Caco-2 (cell line): ENCODE measurements around the gene COL19A1. TPM values are rescaled to one million over a fixed set of nuclear protein-coding genes. Genes with fewer than 3 reads are reported as not detected.

Experiments
- BruUV-seq: library from RNA; stranded (reverse); fragments of 400-500 nt; replicated peaks from 2 replicates; lab custom pipeline; 2021; lab: Mats Ljungman, UMichigan
- CTCF ChIA-PET: fragments of 300-600 bp; sonication (Branson Sonifier 250); formaldehyde crosslinking; loops from one replicate; lab custom pipeline; 2022; ENCODE audit warnings: antibody characterized with exemption; lab: Charles Lee
- POLR2A ChIA-PET: fragments of 300-600 bp; sonication (Branson Sonifier 250); formaldehyde crosslinking; loops from one replicate; lab custom pipeline; 2022; ENCODE audit warnings: antibody characterized with exemption; lab: Charles Lee
- DNase-seq, 2 experiments: peaks; one replicate each; pipeline versions ENCODE4 v3.0.0 to v3.0.0-alpha.2; 2020 to 2022
- H3K27me3 ChIP-seq: replicated peaks from 2 replicates; pipeline ENCODE4 v1.6.0; 2011; ENCODE audit warnings: low read length; ENCODE audit not compliant: control insufficient read depth, insufficient read depth
- H3K36me3 ChIP-seq: 2 replicates; pipeline ENCODE4 v1.5.1; 2011; ENCODE audit warnings: low read length; ENCODE audit not compliant: control insufficient read depth, insufficient read depth
- H3K4me1 ChIP-seq: fragments of 250-450 bp; sonication (Bioruptor Pico); 2 replicates; pipeline ENCODE4 v1.5.1; 2020; ENCODE audit warnings: mild to moderate bottlenecking
- H3K4me3 ChIP-seq: 2 replicates; pipeline ENCODE4 v1.5.1; 2011; ENCODE audit warnings: low read depth, mild to moderate bottlenecking, control low read depth, low read length
- H3K9me3 ChIP-seq: fragments of 250-450 bp; sonication (Bioruptor Pico); 2 replicates; pipeline ENCODE4 v1.5.1; 2020; ENCODE audit warnings: mild to moderate bottlenecking, moderate library complexity
- H3K27ac Mint-ChIP-seq: one replicate; pipeline ENCODE4 v1.8.0; 2022; ENCODE audit warnings: mixed read lengths; ENCODE audit not compliant: unreplicated experiment
- H3K27me3 Mint-ChIP-seq: one replicate; pipeline ENCODE4 v1.8.0; 2022; ENCODE audit warnings: mixed read lengths; ENCODE audit not compliant: insufficient read depth, unreplicated experiment
- H3K36me3 Mint-ChIP-seq: one replicate; pipeline ENCODE4 v1.8.0; 2022; ENCODE audit warnings: mild to moderate bottlenecking, mixed read lengths; ENCODE audit not compliant: insufficient read depth, unreplicated experiment
- H3K4me1 Mint-ChIP-seq: one replicate; pipeline ENCODE4 v1.8.0; 2022; ENCODE audit warnings: low read depth, mixed read lengths; ENCODE audit not compliant: unreplicated experiment
- H3K4me3 Mint-ChIP-seq: one replicate; pipeline ENCODE4 v1.8.0; 2022; ENCODE audit warnings: mild to moderate bottlenecking, moderate library complexity, mixed read lengths; ENCODE audit not compliant: unreplicated experiment
- H3K9me3 Mint-ChIP-seq: one replicate; pipeline ENCODE4 v1.8.0; 2022; ENCODE audit warnings: mixed read lengths; ENCODE audit not compliant: unreplicated experiment
- intact Hi-C: fragments of 100-400 bp; cut with micrococcal nuclease; formaldehyde crosslinking; loops from one replicate; pipeline ENCODE4 v1.10.0; 2022; ENCODE audit not compliant: unreplicated experiment
- total RNA-seq: library from RNA; stranded (reverse); gene quantifications from 2 replicates; pipeline ENCODE4 v1.2.3, GENCODE V29; 2022
- TF ChIP-seq, protein P1 (sequence below), 2 experiments: fragments of 200-600 bp in 1 of 2; IDR thresholded peaks; 1 replicate in 1 of 2; 2 replicates in 1 of 2; pipeline versions ENCODE4 v1.5.1 to v1.8.0; 2011 to 2022; ENCODE audit warnings: antibody characterized with exemption in 1 of 2, control low read depth in 1 of 2, inconsistent platforms in 1 of 2, low read depth in 1 of 2, low read length in 1 of 2, mild to moderate bottlenecking in 1 of 2, moderate library complexity in 1 of 2; ENCODE audit not compliant: insufficient read depth in 1 of 2, severe bottlenecking in 1 of 2, unreplicated experiment in 1 of 2

Gene COL19A1
- total RNA-seq, 1 experiment from 2014 or later: not detected

DNA sequence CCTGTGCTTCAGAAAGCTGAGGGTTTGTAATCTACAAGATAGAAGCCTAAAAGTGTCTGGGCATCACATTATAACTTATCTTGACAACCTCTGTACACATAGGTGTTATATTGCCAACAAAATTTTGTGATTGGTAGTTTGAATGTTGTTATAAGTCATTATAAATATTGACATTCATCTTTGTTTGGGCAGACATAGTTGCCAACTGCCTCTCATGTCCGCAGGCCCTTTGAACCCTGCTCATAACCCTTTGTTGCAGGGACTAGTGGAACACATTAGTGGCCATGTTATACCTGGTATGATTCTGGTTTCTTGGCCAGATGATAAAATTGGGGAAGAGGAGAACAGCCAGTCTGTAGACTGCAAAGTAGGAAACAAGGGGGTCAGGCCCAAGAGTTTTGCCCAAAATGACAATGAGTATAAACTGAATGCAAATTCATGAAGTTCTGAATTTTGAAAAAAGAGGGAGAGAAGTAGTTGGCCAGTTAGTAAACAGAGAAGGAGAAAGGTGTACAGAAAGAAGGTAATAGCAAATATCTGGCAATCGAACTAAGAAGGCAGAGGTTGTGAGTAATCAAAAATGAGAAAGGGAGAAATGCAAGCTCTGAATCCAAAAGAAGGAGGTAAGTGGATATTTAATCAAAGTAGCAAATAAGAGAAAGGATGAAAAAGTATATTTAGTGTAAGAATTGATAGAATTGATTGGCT lies 48.0 kb upstream of the COL19A1 start:
- ChIA-PET CTCF (no interaction called here), POLR2A (no interaction called here)
- Mint-ChIP-seq H3K4me1 (peaks cover 15% of the 10 kb centered on the region), H3K27ac (no peak overlapping the region), H3K9me3 (no peaks in the 10 kb centered on the region), H3K27me3 (no peaks in the 10 kb centered on the region), H3K36me3 (no peaks in the 10 kb centered on the region), H3K4me3 (no peak overlapping the region)
- H3K4me3 ChIP-seq: no peak overlapping the region
- intact Hi-C loops: no loop called here
- peaks cover 2% of the 10 kb centered on the region; the same call in 1 of the 2 replicates for H3K4me1 ChIP-seq
- BruUV-seq: no TSS peak
- no peaks in the 10 kb centered on the region for H3K36me3 ChIP-seq
- no peaks in the 10 kb centered on the region for H3K27me3 ChIP-seq
- DNase-seq: no peak
- TF ChIP-seq, protein P1, sequence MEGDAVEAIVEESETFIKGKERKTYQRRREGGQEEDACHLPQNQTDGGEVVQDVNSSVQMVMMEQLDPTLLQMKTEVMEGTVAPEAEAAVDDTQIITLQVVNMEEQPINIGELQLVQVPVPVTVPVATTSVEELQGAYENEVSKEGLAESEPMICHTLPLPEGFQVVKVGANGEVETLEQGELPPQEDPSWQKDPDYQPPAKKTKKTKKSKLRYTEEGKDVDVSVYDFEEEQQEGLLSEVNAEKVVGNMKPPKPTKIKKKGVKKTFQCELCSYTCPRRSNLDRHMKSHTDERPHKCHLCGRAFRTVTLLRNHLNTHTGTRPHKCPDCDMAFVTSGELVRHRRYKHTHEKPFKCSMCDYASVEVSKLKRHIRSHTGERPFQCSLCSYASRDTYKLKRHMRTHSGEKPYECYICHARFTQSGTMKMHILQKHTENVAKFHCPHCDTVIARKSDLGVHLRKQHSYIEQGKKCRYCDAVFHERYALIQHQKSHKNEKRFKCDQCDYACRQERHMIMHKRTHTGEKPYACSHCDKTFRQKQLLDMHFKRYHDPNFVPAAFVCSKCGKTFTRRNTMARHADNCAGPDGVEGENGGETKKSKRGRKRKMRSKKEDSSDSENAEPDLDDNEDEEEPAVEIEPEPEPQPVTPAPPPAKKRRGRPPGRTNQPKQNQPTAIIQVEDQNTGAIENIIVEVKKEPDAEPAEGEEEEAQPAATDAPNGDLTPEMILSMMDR (IDR thresholded peaks at IDR 0.05; ENCODE audit: insufficient read depth in 1 of 2, low read depth in 1 of 2, low read length in 1 of 2, severe bottlenecking in 1 of 2, unreplicated experiment in 1 of 2): no peak
- no peaks in the 10 kb centered on the region for H3K9me3 ChIP-seq

DNA sequence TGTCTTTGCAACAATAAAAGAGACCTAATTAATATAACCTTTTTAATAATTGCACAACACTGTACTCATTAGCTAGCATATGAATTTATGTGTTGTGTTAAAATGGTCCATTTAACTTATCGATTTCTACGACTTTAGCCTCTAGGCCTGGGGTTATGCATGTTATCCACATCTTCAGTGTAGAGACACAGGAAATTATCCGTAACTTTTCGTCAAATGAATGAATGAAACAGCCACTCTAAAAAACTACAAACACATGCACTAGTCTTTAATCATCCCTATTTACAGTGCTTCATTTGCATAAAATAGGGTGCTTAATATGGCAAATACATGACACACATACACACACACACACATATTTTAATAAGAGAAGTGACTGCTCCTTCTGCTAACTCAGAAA lies 47.2 kb upstream of the COL19A1 start:
- H3K4me3 Mint-ChIP-seq: no peak overlapping the region
- POLR2A ChIA-PET: no interaction called here
- Histone ChIP-seq H3K4me1 (no peaks in the 10 kb centered on the region), H3K9me3 (no peaks in the 10 kb centered on the region), H3K36me3 (no peaks in the 10 kb centered on the region), H3K27me3 (no peaks in the 10 kb centered on the region), H3K4me3 (no peak overlapping the region)
- DNase-seq: no peak
- peaks cover 8% of the 10 kb centered on the region for H3K4me1 Mint-ChIP-seq
- no peak overlapping the region for H3K27ac Mint-ChIP-seq
- no TSS peak for BruUV-seq
- H3K27me3 Mint-ChIP-seq: no peaks in the 10 kb centered on the region
- intact Hi-C loops: no loop called here
- CTCF ChIA-PET: no interaction called here
- no peaks in the 10 kb centered on the region for H3K9me3 Mint-ChIP-seq
- H3K36me3 Mint-ChIP-seq: no peaks in the 10 kb centered on the region
- TF ChIP-seq, protein P1 (IDR thresholded peaks at IDR 0.05; ENCODE audit: insufficient read depth in 1 of 2, low read depth in 1 of 2, low read length in 1 of 2, severe bottlenecking in 1 of 2, unreplicated experiment in 1 of 2): no peak

DNA sequence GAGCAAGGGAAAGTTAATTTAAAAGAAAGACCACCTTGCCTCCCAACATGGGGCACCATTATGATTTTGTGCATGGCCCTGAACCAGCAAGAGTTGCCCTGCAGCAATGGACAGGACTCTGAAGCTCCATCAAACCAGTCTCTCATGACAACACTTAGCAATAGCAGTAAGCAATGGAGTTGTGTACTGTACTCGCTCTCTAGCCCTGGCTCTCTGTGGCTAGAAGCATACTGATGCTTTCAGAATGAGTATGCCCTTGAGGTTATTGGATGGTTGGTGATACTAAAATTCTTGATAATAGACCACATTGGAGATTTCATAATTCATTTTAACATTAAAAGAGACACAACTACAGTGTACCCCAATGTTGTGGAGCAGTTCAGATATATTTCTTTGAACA lies 46.3 kb upstream of the COL19A1 start:
- ChIA-PET CTCF (no interaction called here), POLR2A (no interaction called here)
- intact Hi-C loops: no loop called here
- no peak overlapping the region for H3K27ac Mint-ChIP-seq
- H3K4me3 Mint-ChIP-seq: no peak overlapping the region
- peaks cover 7% of the 10 kb centered on the region for H3K4me1 Mint-ChIP-seq
- Histone ChIP-seq H3K9me3 (no peaks in the 10 kb centered on the region), H3K36me3 (no peaks in the 10 kb centered on the region), H3K4me1 (no peaks in the 10 kb centered on the region), H3K4me3 (no peak overlapping the region), H3K27me3 (no peaks in the 10 kb centered on the region)
- no peak for DNase-seq
- TF ChIP-seq, protein P1 (IDR thresholded peaks at IDR 0.05; ENCODE audit: insufficient read depth in 1 of 2, low read depth in 1 of 2, low read length in 1 of 2, severe bottlenecking in 1 of 2, unreplicated experiment in 1 of 2): no peak
- H3K27me3 Mint-ChIP-seq: no peaks in the 10 kb centered on the region
- no TSS peak for BruUV-seq
- no peaks in the 10 kb centered on the region for H3K9me3 Mint-ChIP-seq
- no peaks in the 10 kb centered on the region for H3K36me3 Mint-ChIP-seq
